HepG2 (cell line): Measurements from ENCODE around the gene ZFYVE27. TPM values are rescaled to one million over a fixed set of nuclear protein-coding genes. Genes with fewer than 3 reads are reported as not detected.

ENCODE experiments used
- ATAC-seq: fragments of 200-7000 bp; cut with Tn5 transposase; 3 replicates; pipeline ENCODE4 v1.9.1; 2020; ENCODE audit warnings: mild to moderate bottlenecking, moderate library complexity
- BruUV-seq: library from RNA; stranded (reverse); fragments of 400-500 nt; replicated peaks from 2 replicates; lab custom pipeline; 2021; lab: Mats Ljungman, UMichigan
- CTCF ChIA-PET: fragments of 300-600 bp; formaldehyde crosslinking; extraction: SDS; loops from one replicate; lab custom pipeline; 2021; ENCODE audit warnings: low total read pairs, inconsistent platforms, low intra/inter-chr PET ratio; lab: Yijun Ruan, JAX
- POLR2A ChIA-PET: fragments of 350-600 bp; sonication (Branson Sonifier 250); formaldehyde crosslinking; loops from one replicate; lab custom pipeline; 2020; ENCODE audit warnings: antibody characterized with exemption, inconsistent platforms; lab: Yijun Ruan, JAX
- DNase-seq: peaks from one replicate; pipeline ENCODE4 v3.0.0-alpha.2; 2015; ENCODE audit warnings: low spot score
- FAIRE-seq: peaks from 3 replicates; lab custom pipeline; 2011; peaks lifted over from hg19 to GRCh38; lab: Jason Lieb, UNC
- H2AFZ ChIP-seq: one replicate; pipeline ENCODE4 v1.6.1; 2011; ENCODE audit warnings: low read length, inconsistent platforms
- H3K27ac ChIP-seq: fragments of 300-600 bp; 3 replicates; pipeline ENCODE4 v1.8.0; 2011; ENCODE audit warnings: mixed run types, mild to moderate bottlenecking, mixed read lengths, low read length, inconsistent platforms; ENCODE audit not compliant: insufficient read depth; ENCODE audit errors: extremely low read length
- H3K27me3 ChIP-seq, 2 experiments: fragments of 200-600 bp in 1 of 2; 2 replicates in 1 of 2; 3 replicates in 1 of 2; pipeline versions ENCODE4 v1.6.0 to v1.8.0; 2011; ENCODE audit warnings: low read length in 2 of 2, mild to moderate bottlenecking in 2 of 2, moderate library complexity in 2 of 2, inconsistent platforms in 1 of 2; ENCODE audit not compliant: insufficient read depth in 2 of 2, control insufficient read depth in 1 of 2
- H3K36me3 ChIP-seq, 2 experiments: fragments of 200-600 bp in 1 of 2; replicated peaks in 1 of 2; 2 replicates in 1 of 2; 3 replicates in 1 of 2; pipeline versions ENCODE4 v1.5.1 to v1.8.0; 2011; ENCODE audit warnings: low read length in 2 of 2, inconsistent platforms in 1 of 2; ENCODE audit not compliant: insufficient read depth in 2 of 2, control insufficient read depth in 1 of 2
- H3K4me1 ChIP-seq: 2 replicates; pipeline ENCODE4 v1.5.1; 2012; ENCODE audit warnings: low read length, inconsistent platforms; ENCODE audit not compliant: insufficient read depth
- H3K4me2 ChIP-seq: 2 replicates; pipeline ENCODE4 v1.6.0; 2011; ENCODE audit warnings: low read depth, low read length, inconsistent platforms
- H3K4me3 ChIP-seq, 3 experiments: fragments of 200-600 bp in 1 of 3; sonication (generic), shearing (Covaris generic) in 1 of 3; replicated peaks in 1 of 3; 2 replicates each; pipeline ENCODE4 v1.5.1; 2011 to 2016; ENCODE audit warnings: low read length in 3 of 3, inconsistent platforms in 2 of 3, low read depth in 2 of 3, mild to moderate bottlenecking in 2 of 3, control low read depth in 1 of 3, mixed read lengths in 1 of 3; ENCODE audit not compliant: insufficient read depth in 1 of 3
- H3K79me2 ChIP-seq: one replicate; pipeline ENCODE4 v1.6.1; 2011; ENCODE audit warnings: low read length, inconsistent platforms; ENCODE audit not compliant: insufficient read depth
- H3K9ac ChIP-seq: 2 replicates; pipeline ENCODE4 v1.6.0; 2011; ENCODE audit warnings: mild to moderate bottlenecking, low read depth, low read length, inconsistent platforms; ENCODE audit not compliant: insufficient read depth
- H3K9me3 ChIP-seq: 2 replicates; pipeline ENCODE4 v1.5.1; 2012; ENCODE audit warnings: mild to moderate bottlenecking, low read length
- H4K20me1 ChIP-seq: 2 replicates; pipeline ENCODE4 v1.6.0; 2011; ENCODE audit warnings: inconsistent platforms, mild to moderate bottlenecking, low read length, moderate library complexity; ENCODE audit not compliant: insufficient read depth
- FOXP1 ChIP-seq, 2 experiments: fragments of 450-650 bp in 1 of 2; IDR thresholded peaks; 2 replicates each; pipeline ENCODE4 v1.6.1; 2017 to 2018; ENCODE audit warnings: antibody characterized with exemption in 1 of 2
- GABPB1 ChIP-seq: IDR thresholded peaks from 2 replicates; pipeline ENCODE4 v1.6.1; 2016; ENCODE audit warnings: mild to moderate bottlenecking, missing genetic modification reagents, moderate library complexity, missing compliant biosample characterization
- MIXL1 ChIP-seq: IDR thresholded peaks from 2 replicates; pipeline ENCODE4 v1.6.1; 2016
- NR2F6 ChIP-seq, 2 experiments: IDR thresholded peaks; 2 replicates each; pipeline ENCODE4 v1.6.1; 2016; ENCODE audit warnings: antibody characterized with exemption in 1 of 2, mild to moderate bottlenecking in 1 of 2
- SIX4 ChIP-seq: sonication (generic); formaldehyde crosslinking; IDR thresholded peaks from 2 replicates; pipeline ENCODE4 v1.4.0; 2020; ENCODE audit warnings: missing genetic modification reagents
- SMAD3 ChIP-seq: sonication (generic); formaldehyde crosslinking; IDR thresholded peaks from 2 replicates; pipeline ENCODE4 v1.4.0; 2020; ENCODE audit warnings: missing genetic modification reagents
- SNAPC4 ChIP-seq: sonication (generic); formaldehyde crosslinking; IDR thresholded peaks from 2 replicates; pipeline ENCODE4 v1.4.0; 2020; ENCODE audit warnings: mild to moderate bottlenecking, missing genetic modification reagents
- ZFP36L1 ChIP-seq: sonication (generic); formaldehyde crosslinking; IDR thresholded peaks from 2 replicates; pipeline ENCODE4 v1.8.0; 2022; ENCODE audit warnings: mild to moderate bottlenecking, missing genetic modification reagents, moderate library complexity
- ZGPAT ChIP-seq: IDR thresholded peaks from 2 replicates; pipeline ENCODE4 v1.6.1; 2016; ENCODE audit warnings: mild to moderate bottlenecking
- ZNF143 ChIP-seq: sonication (generic); formaldehyde crosslinking; IDR thresholded peaks from 2 replicates; pipeline ENCODE4 v1.4.0; 2020; ENCODE audit warnings: missing genetic modification reagents
- ZNF362 ChIP-seq: sonication (generic); formaldehyde crosslinking; IDR thresholded peaks from 2 replicates; pipeline ENCODE4 v1.4.0; 2020; ENCODE audit warnings: missing genetic modification reagents, mild to moderate bottlenecking, borderline replicate concordance
- ZNF792 ChIP-seq: IDR thresholded peaks from 2 replicates; pipeline ENCODE4 v1.6.1; 2016
- ZSCAN12 ChIP-seq: sonication (generic); formaldehyde crosslinking; IDR thresholded peaks from 2 replicates; pipeline ENCODE4 v1.9.0; 2021; ENCODE audit warnings: mild to moderate bottlenecking, missing genetic modification reagents
- ZSCAN31 ChIP-seq: sonication (generic); formaldehyde crosslinking; IDR thresholded peaks from 2 replicates; pipeline ENCODE4 v1.5.0; 2020; ENCODE audit warnings: low read depth, mild to moderate bottlenecking, missing genetic modification reagents
- WGBS: methylation state at CpG from one replicate; pipeline ENCODE4 v1.1.6; 2017; ENCODE audit warnings: low lambda C conversion rate; 5-methylcytosine and 5-hydroxymethylcytosine counted together
- in situ Hi-C: cut with HindIII; loops from 2 replicates; pipeline ENCODE4 v1.10.0; 2017; ENCODE audit warnings: low pct_unique_long_range_greater_than_20kb; ENCODE audit not compliant: extremely low pct_ligation_motif_present
- intact Hi-C: fragments of 100-400 bp; cut with micrococcal nuclease; formaldehyde crosslinking; loops from one replicate; pipeline ENCODE4 v1.10.0; 2022; ENCODE audit not compliant: unreplicated experiment
- polyA plus RNA-seq, 8 experiments: library from polyadenylated mRNA; depleted of rRNA in 3 of 8; stranded (reverse) in 7 of 8; unstranded in 1 of 8; fragments of >200 nt; fragmentation: Illumina TruSeq in 4 of 8; extraction: Trizol in 4 of 8; gene quantifications; 2 replicates each; pipeline versions ENCODE4 v1.2.1 to v1.2.3, GENCODE V29; 2011 to 2016; ENCODE audit warnings: low read depth in 4 of 8, missing spikeins in 1 of 8, mixed read lengths in 1 of 8; ENCODE audit not compliant: insufficient read depth in 1 of 8
- total RNA-seq, 5 experiments: library from RNA; depleted of rRNA; stranded (reverse); fragments of >200 nt; fragmentation: Illumina TruSeq; extraction: Trizol; gene quantifications; 2 replicates each; pipeline ENCODE4 v1.2.3, GENCODE V29; 2016; ENCODE audit warnings: low read depth in 1 of 5

Gene ZFYVE27
- total and polyA plus RNA-seq, 2 of the 13 experiments (the other 11 are each of a cell fraction or from before 2014, with no cell fraction given): 19.7 to 20.5 TPM

DNA sequence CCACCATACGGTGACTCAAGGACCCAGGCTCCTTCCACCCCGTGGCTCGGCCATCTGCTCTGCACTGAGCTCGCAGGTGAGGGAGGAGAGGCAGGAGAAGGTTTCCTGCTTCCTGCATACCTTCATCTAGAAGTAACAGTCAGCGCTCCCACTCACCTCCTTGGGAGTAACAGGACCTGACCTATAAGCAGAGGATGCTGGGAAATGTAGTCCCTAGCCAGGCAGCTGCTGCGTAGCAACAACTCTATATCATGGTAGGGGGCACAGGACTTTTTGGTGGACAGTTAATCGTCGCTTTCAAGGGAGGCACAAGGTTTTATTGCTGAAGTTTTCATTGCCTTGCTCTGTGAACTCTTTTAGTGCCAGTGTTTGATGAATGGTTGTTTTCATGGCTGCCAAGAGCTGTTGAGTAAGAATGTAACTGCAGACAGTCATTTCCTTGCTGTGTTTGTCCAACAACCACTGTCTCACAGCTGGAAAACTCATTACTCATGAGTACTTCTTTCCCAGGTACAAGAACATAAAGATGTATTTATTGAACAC, 10.2 kb upstream of the ZFYVE27 start:
- H4K20me1 ChIP-seq: no peaks in the 10 kb centered on the region
- H3K4me2 ChIP-seq: peak overlapping the region; percentile 99
- peak overlapping the region; percentile 100 for H2AFZ ChIP-seq
- H3K9ac ChIP-seq: peak overlapping the region; percentile 40; the same call in 1 of the 2 replicates
- no peaks in the 10 kb centered on the region for H3K9me3 ChIP-seq
- no peaks in the 10 kb centered on the region for H3K36me3 ChIP-seq
- peak; percentile 69 for ATAC-seq
- H3K4me3 ChIP-seq: peak overlapping the region; percentile 46 to 63 (median 50); a peak in 5 of 6 replicates
- no TSS peak for BruUV-seq
- ChIA-PET CTCF (no interaction called here), POLR2A (interaction anchor here (0.7 to 1.4 kb wide), 3 partner anchors 8 to 19 kb away, joined by 3 to 12 read pairs (median 3); partner anchors contain the start of gene ZFYVE27)
- no peaks in the 10 kb centered on the region for H3K79me2 ChIP-seq
- H3K4me1 ChIP-seq: peaks cover 20% of the 10 kb centered on the region
- FAIRE-seq: peak; percentile 67
- no peaks in the 10 kb centered on the region for H3K27me3 ChIP-seq
- intact Hi-C loops (no loop called here), in situ Hi-C loops (no loop called here)
- no peak overlapping the region for H3K27ac ChIP-seq
- 30% methylated on average over 8 of the region's 8 CpGs for WGBS
- DNase-seq: peak; percentile 59
- TF ChIP-seq SIX4 (CRISPR knock-in tag) (0 out of 2 replicates have a peak, but pooled peaks have one; percentile 39), SMAD3 (CRISPR knock-in tag) (0 out of 2 replicates have a peak, but pooled peaks have one; percentile 39), ZGPAT (0 out of 2 replicates have a peak, but pooled peaks have one; percentile 17), NR2F6 (IDR thresholded peaks at IDR 0.05) (0 out of 2 replicates have a peak, but pooled peaks have one; percentile 29), NR2F6 (CRISPR knock-in tag; IDR thresholded peaks at IDR 0.05) (0 out of 2 replicates have a peak, but pooled peaks have one; percentile 23), FOXP1 (IDR thresholded peaks at IDR 0.05) (no peak), FOXP1 (CRISPR knock-in tag; IDR thresholded peaks at IDR 0.05) (0 out of 2 replicates have a peak, but pooled peaks have one; percentile 4), SNAPC4 (no peak), MIXL1 (0 out of 2 replicates have a peak, but pooled peaks have one; percentile 12), ZNF362 (CRISPR knock-in tag) (no peak), ZFP36L1 (CRISPR knock-in tag) (no peak), ZSCAN31 (CRISPR knock-in tag) (no peak), ZNF792 (0 out of 2 replicates have a peak, but pooled peaks have one; percentile 25), GABPB1 (CRISPR knock-in tag) (peak; percentile 48; the same call in 1 of the 2 replicates), ZNF143 (peak; percentile 91), ZSCAN12 (CRISPR knock-in tag) (no peak)
